SIG-M5 (cell line): ENCODE data around the gene SNAPIN.

Experiments used
- DNase-seq: peaks from one replicate; lab custom pipeline; 2025; lab: John Stamatoyannopoulos, UW

The SNAPIN gene

DNA sequence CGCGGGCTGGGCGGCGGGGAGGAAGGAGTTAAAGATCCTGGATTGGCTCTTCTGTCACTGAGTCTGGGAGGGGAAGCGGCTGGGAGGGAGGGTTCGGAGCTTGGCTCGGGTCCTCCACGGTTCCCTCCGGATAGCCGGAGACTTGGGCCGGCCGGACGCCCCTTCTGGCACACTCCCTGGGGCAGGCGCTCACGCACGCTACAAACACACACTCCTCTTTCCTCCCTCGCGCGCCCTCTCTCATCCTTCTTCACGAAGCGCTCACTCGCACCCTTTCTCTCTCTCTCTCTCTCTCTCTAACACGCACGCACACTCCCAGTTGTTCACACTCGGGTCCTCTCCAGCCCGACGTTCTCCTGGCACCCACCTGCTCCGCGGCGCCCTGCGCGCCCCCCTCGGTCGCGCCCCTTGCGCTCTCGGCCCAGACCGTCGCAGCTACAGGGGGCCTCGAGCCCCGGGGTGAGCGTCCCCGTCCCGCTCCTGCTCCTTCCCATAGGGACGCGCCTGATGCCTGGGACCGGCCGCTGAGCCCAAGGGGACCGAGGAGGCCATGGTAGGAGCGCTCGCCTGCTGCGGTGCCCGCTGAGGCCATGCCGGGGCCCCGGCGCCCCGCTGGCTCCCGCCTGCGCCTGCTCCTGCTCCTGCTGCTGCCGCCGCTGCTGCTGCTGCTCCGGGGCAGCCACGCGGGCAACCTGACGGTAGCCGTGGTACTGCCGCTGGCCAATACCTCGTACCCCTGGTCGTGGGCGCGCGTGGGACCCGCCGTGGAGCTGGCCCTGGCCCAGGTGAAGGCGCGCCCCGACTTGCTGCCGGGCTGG lies 20.2 kb downstream of the SNAPIN start, which contains the start of gene NPR1:
NPR1 (plus strand) TSS at position 170 of the 818 bp plus-strand sequence; CDS start at position 591, 421 bp downstream.
- no peak for DNase-seq

DNA sequence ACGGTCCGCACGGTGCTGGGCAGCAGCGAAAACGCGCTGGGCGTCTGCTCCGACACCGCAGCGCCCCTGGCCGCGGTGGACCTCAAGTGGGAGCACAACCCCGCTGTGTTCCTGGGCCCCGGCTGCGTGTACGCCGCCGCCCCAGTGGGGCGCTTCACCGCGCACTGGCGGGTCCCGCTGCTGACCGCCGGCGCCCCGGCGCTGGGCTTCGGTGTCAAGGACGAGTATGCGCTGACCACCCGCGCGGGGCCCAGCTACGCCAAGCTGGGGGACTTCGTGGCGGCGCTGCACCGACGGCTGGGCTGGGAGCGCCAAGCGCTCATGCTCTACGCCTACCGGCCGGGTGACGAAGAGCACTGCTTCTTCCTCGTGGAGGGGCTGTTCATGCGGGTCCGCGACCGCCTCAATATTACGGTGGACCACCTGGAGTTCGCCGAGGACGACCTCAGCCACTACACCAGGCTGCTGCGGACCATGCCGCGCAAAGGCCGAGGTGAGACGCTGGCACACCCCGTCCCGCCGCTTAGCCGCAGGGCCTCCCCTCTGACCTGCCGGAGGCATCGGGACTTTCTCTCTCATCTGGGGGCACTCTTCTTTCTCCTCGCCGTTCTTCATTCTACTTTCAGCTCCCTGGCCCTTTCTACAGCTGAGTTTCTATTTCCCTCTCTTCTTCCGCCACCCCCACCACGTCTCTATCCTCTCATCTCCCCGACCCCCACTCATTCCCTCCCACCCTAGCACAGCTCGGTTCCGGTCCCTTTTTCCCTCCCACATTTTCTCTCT lies 21.0 kb downstream of the SNAPIN start:
- DNase-seq: no peak

DNA sequence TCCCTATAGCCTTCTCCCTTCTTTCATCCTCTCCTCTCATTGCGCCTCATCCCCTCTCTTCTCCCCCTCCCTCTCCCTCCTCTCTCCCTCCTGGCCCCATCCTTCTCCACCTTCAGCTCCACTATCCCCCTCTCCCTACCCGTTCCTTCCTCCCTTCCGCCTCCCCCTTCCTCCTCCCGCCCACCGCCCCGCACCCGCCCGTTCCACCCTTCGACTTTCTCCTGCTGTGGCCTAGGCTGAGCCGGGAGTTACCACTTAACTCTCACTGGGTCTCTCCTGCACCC lies 21.6 kb downstream of the SNAPIN start:
- DNase-seq: no peak

DNA sequence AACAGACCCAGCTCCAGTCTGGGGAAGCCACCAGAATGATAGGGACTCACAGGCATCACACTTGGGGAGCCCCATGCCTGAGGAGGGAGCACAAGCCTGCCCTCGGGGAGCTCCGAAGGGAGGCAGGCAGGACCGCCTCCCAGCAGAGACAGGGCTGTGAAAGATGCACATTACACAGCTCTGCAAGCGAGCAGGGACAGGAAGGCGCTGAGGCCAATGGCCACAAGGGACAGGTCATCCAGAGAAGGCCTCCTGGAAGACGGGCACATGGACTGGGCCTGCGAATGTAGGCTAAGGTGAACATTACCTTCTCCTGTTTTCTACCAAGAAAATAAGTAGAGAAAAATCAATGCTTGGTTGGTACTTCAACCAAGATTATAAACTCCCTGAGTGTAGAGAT lies 24.2 kb downstream of the SNAPIN start:
- DNase-seq: no peak

DNA sequence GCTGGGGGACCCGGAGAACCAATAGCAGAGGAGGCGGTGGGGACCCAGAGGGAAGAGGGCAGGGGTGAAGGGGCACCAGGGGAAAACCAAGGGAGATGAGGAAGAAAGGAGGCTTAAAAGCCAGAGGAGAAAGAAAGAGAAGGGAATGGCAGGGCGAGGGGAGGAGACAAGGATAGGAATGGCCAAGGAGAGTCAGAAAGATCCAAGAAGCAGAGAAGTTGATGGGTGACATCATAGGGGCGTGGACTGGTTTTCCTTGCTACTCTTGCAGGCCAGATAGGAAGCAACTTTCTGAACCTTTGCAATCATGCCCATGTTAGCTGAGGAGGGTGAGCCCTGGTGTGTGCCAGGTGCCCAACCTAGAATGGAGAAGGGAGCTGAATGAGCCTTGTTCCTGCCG lies 25.4 kb downstream of the SNAPIN start:
- no peak for DNase-seq

DNA sequence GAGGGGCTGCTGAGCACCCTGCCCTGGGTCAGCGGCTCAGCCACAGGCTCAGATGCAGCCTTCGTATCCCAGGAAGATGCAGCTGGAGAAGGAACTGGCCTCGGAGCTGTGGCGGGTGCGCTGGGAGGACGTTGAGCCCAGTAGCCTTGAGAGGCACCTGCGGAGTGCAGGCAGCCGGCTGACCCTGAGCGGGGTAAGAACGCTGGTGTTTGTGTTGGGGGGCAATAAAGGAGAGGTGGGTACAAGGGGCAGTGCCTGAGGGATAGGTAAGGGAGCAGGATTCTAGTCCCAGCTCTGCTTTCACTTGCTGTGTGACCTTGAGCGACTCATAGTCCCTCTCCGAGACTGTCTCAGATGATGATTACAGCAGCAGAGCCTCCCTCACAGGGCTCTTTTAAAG lies 26.4 kb downstream of the SNAPIN start:
- no peak for DNase-seq

DNA sequence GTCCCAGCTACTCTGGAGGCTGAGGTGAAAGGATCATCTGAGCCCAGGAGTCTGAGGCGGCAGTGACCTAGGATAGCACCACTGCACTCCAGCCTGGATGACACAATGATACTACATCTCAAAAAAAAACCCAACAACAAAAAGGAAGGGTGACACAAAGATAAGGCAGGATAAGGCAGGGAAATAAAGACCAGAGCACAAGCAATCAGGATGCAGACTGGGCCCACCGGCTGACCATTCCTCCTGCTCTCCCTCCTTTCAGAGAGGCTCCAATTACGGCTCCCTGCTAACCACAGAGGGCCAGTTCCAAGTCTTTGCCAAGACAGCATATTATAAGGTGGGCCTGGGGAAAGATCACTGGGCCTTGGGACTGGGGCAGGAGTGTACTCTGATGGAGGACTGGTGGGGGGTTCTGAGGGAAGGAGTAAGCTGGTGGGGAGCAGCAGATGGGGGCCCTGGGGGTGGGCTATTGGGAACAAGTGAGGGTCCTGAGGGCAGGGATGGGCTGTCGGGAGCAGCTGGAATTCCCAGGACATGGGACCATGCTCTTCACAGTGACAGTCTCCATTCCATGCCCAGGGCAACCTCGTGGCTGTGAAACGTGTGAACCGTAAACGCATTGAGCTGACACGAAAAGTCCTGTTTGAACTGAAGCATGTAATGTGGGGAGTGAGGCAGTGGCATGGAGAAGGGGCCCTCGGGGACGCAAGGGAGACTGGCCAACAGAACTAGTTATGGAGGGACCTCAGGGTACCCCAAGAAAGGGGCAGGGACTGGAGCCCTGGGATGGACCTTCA lies 27.2 kb downstream of the SNAPIN start:
- DNase-seq: no peak

DNA sequence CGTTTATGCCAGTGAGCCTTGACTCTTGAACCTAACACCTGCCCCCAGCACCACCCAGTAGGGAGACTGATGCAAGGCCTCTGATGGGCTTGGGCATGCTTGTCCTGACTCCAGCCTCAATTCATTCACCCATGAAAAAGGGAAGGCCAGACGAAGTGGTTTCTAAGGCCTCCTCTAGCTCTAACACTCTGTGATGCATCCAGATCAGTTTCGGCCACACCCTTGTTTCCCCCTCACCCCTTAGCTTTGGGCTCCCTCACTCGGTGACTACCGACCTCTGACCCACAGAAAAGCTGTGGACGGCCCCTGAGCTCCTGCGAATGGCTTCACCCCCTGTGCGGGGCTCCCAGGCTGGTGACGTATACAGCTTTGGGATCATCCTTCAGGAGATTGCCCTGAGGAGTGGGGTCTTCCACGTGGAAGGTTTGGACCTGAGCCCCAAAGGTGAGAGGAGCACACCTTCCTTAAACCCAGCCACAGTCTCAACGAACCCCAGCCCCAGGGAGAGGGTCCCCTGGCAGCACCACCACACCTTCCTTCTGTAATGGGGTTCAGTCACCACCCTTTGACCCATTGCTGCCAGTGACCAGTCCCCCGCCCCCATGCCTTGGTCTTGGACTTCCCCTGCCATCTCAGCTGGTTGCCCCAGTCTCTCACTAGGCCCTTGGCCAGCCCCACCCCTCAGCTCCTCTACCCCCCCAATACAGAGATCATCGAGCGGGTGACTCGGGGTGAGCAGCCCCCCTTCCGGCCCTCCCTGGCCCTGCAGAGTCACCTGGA lies 29.0 kb downstream of the SNAPIN start:
- no peak for DNase-seq

DNA sequence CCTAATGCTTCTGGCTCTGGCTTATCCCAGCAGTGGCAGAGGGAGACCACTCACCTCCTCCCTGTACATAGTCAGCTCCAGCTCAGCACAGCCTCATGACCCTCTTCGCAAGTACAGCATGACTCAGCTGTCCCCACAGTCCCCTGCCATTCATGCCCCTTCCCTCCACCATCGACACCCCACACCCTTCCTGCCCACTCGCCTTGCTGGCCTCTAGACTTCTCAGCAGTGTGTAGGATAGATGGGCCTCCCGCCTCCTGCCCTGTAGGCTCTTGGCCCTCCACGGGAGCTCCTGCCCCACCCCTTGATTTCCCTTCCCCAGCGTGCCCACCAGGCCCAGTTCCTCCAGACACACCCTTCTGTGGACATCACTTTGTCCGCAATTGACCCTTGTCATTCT lies 29.8 kb downstream of the SNAPIN start:
- DNase-seq: no peak

DNA sequence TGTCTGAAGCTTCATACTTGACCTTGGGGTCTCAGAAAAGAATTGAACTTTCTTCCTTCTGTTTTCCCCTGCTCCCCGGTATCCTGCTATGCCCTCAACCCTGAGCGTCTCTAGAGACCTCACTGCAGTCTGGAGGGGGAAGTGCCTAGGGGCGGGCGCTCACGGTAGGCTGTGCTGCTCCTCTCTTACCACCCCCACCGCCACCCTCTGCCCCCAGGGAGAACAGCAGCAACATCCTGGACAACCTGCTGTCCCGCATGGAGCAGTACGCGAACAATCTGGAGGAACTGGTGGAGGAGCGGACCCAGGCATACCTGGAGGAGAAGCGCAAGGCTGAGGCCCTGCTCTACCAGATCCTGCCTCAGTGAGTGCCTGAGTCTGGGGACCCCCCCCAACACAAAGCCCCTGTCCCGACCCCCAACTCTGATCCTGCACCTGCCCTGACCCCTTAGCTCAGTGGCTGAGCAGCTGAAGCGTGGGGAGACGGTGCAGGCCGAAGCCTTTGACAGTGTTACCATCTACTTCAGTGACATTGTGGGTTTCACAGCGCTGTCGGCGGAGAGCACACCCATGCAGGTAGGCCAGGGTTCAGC lies 30.3 kb downstream of the SNAPIN start:
- no peak for DNase-seq

DNA sequence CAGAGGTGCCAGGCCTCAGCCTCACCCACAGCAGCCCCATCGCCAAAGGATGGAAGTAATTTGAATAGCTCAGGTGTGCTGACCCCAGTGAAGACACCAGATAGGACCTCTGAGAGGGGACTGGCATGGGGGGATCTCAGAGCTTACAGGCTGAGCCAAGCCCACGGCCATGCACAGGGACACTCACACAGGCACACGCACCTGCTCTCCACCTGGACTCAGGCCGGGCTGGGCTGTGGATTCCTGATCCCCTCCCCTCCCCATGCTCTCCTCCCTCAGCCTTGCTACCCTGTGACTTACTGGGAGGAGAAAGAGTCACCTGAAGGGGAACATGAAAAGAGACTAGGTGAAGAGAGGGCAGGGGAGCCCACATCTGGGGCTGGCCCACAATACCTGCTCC lies 35.0 kb downstream of the SNAPIN start:
- no peak for DNase-seq

DNA sequence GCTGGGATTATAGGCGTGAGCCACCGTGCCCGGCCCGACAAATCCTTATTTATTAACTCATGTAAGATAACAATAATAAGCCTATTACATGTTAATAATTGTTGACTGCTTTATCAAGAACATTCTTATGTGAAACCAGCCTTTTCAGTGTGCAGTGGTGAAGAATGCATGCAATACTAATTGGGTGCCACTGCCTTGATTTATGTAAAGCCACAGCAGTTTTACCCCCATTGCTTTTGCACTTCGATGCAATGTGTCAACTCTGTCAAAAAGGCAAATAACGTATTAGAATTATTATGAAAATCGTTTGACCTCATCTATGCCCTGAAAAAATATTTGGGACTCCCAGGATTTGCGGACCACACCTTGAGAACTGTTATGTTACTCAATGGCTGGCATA lies 38.2 kb downstream of the SNAPIN start:
- no peak for DNase-seq

DNA sequence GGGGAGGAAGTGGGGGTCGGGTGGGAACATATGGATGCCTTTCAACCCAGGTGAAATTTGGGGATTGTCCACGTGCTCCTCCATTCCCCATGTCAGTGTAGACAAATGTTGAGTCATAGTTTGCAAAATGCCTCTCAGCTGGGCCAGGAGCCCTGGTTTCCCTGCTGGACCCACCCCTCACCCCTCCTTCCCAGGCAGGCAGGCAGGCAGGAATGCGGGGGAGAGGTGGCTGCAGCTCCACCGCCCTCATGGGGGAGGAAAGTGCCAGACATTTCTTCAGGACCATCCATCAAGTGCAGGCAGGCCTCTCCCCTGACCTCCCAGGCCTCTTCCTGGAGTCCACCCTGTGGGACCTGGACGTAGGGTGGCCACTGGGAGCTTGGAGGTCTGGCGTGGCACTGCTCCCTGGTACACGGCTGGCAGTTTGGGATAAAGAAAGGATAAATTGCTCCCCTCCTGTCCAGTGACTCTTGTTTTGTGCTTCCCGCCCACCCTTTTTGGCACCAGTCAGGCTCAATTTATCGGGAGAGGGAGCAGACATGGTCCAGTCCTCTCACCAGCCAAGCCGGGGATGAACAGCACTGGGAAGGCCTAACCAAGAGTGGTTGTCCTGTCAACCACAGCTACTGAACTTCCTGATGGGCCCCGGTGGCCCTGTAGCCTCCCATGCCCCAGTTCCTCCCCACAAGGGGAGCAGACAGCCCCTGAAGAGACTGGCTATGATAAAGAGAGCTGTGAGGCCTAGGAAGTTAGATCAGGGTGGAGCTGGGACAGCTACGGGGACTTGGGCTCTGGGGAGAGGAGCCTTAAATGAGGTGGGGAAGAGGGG lies 38.9 kb downstream of the SNAPIN start:
- DNase-seq: no peak

DNA sequence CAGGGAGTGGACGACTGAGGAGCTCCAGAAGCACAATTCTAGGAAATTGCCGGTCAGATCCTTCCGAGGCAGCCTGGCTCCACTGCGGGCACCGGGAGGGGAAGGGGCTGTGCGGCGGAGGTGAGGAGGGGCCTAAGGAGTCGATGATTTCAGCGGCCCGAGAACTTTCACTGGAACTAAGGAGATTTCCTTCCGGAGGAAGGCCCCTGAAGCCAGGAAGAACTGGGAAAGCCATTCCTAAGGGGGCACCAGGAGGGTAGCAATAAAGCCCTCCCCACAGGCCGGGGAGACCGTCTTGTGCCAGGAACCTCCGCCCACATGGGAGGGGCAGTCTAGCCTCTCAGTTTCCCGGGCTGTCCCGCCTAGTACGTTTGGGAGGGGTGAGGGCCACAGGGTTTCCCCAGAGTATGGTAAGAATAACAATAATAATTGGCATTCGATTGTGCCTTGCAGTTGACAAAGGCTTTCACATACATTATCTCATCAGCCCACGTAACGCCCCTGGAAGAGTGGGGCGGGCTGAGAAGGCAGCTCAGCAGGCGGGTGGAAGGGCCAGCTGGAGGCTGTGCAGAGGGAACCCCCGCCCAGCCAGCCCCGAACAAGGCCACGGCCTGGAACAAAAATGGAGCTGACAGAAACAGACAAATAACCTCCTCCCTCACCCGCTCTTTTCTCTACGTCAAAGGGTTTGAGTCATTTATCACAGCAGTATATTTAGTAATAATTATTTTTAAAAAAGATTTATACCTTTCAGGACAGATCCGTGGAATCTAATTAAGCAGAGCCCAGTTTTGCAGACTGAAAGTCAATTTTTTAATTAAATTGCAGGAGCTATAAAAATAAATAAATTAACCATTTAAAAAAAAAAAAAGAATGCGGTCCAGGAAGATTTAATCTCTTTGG lies 39.8 kb downstream of the SNAPIN start:
- DNase-seq: no peak

DNA sequence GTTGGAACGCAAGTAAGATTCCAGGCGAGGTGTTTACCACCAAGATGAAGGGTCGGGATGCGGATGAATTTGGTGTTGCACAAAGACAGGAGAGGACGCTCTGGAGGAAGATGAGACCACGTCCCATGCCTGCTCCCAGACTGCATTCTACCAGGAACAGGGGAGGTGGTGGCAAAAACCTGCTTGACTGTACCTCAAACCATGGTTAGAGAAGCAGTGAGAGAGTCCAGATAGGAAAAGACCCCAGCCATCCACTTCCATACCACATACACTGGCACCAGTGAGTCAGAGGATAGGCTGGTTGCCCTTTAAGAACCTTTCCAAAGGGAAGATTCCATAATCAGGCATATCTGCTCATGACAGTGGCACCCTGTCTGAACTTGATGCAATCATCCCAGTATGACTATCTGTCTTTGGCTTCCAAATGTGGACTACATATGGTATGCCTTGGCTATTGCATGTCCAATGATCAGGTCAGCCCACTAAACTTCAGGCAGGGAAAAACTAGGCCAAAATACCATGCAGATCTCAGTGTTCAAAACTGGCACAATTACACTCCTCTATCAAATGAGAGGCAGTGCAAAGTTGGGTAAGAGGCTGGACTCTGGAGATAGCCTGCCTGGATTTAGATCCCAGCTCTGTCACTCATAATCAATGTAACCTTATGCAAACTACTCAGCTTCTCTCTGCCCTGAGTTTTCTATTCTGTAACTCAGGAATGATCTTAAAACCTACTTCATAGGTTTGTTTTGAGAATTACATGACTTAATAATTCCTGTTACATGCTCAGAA lies 40.6 kb downstream of the SNAPIN start:
- DNase-seq: no peak

DNA sequence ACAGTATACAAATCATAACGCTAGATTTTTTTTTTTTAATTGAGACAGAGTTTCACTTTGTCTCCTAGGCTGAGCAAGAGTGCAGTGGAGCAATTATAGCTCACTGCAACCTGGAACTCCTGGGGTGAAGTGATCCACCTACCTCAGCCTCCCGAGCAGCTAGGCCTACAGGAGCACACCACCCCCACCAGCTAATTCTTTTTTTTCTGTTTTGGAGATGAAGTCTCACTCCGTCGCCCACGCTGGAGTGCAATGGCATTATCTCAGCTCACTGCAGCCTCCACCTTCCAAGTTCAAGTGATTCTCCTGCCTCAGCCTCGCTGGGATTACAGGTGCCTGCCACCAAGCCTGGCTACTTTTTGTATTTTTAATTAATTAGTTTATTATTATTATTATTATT lies 41.3 kb downstream of the SNAPIN start:
- no peak for DNase-seq

DNA sequence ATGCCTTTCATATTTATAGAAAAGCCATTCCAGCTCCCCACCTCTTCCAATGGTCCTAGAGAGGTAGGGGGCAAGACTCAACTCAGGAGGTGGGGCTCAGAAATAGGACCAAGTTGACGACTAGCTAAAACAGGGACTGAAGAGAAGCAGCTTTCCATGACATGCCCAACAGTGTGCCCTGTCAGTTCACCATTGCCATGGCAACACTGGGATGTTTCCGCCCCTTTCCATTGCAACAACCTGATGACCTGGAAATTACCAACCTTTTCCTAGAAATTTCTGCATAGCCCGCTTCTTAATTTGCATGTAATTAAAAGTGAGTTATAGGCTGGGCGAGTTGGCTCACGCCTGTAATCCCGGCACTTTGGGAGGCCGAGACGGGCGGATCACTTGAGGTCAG lies 47.0 kb downstream of the SNAPIN start:
- no peak for DNase-seq

DNA sequence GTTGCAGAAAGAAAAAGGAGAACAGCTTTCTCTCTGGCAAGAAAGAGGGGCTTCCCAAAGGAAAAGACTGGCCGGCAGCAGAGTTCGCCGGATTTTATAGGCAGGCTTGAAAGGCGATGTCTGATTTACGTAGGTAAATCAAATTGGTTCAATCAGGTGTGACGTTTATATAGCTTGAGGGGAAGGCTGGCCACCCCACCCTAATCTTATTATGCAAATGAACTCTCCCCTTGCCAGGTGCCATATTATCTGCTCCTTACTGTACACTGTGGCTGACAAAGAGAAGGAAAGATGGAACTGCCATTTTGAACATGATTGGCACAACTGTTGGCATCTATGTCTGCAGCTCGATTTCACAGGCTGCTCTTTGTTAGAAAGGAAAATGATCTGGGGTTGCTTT lies 52.5 kb downstream of the SNAPIN start:
- DNase-seq: no peak
